ENCODE results near the gene SH3GLB2. TPM values are rescaled to one million over a fixed set of nuclear protein-coding genes. Genes with fewer than 3 reads are reported as not detected.

The SH3GLB2 gene
- polyA plus RNA-seq (ENCODE audit: insufficient read length in 4 of 4): 100 to 1,000 TPM in 3 of 4 donors, 10 to 100 TPM in 1; 72.1 to 201 (median 105) TPM

DNA sequence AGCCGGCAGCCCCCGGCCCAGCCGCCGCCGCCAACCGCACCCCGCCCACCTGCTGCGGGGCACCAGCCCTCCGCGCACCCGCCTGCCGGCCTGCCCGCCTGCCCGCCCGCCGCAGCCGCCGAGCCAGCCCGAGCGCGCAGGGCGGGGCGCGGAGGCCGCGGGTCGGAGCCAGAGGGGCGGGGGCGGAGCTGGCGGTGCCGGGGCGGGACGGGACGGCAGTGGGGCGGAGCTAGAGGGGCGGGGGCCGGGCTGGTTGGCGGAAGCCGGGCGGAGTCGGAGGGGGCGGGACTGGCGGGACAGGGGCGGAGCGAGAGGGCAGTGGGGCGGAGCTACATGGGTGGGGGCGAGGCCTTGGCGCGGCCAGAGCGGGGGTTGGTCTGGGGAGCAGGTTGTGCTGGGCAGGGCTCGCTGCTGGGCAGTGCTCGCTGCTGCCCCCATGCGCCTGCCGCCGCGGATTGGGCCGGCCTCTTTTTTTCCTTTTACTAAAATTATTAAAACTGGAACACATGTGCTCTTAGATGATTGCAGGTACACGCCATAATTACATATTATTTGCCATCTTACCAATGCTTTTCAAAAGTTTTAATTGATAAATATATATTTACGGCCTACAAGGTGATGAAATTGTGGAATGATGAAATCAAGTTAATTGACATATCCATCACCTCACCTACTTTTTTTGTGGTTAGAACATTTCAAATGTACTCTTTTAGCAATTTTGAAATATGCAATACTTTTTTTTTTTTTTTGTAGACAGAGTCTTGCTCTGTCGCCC lies at the start of gene SH3GLB2:
TSS of gene SH3GLB2 (minus strand) at position 140 of the 775 bp plus-strand sequence. CDS start 177 bp downstream, outside the sequence.
- peak; percentile 76 to 86 (median 83) for DNase-seq (ENCODE audit: low read depth in 4 of 4, low spot score in 3 of 4)

DNA sequence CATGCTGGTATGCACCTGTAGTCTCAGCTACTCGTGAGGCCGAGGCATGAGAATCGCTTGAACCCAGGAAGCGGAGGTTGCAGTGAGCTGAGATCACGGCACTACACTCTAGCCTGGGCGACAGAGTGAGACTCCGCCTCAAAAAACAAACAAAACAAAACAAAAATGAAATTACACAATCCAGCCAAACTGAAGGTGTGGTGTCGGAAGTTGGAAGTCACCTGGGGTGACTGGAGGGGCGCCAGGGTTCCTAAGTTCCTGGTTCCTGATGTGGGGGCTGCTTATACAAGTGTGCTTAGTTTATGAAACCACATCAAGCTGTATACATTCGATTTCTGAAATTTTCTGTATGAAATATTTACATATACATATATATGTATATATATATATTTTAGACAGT lies 49.1 kb upstream of the SH3GLB2 start:
- no peak for DNase-seq (ENCODE audit: low read depth in 4 of 4, low spot score in 3 of 4)

GRCh38 chr9:129076640-129077037 lies 48.5 kb upstream of the SH3GLB2 start:
- no peak for DNase-seq (ENCODE audit: low read depth in 4 of 4, low spot score in 3 of 4)

- no peak for DNase-seq (ENCODE audit: low read depth in 4 of 4, low spot score in 3 of 4)
Observed at GRCh38 chr9:129075996-129076639, 48.0 kb upstream of the SH3GLB2 start.

GRCh38 chr9:129074106-129074505 lies 46.0 kb upstream of the SH3GLB2 start:
- DNase-seq (ENCODE audit: low read depth in 4 of 4, low spot score in 3 of 4): no peak

- no peak for DNase-seq (ENCODE audit: low read depth in 4 of 4, low spot score in 3 of 4)
Observed at GRCh38 chr9:129073404-129073803, 45.3 kb upstream of the SH3GLB2 start.

DNA sequence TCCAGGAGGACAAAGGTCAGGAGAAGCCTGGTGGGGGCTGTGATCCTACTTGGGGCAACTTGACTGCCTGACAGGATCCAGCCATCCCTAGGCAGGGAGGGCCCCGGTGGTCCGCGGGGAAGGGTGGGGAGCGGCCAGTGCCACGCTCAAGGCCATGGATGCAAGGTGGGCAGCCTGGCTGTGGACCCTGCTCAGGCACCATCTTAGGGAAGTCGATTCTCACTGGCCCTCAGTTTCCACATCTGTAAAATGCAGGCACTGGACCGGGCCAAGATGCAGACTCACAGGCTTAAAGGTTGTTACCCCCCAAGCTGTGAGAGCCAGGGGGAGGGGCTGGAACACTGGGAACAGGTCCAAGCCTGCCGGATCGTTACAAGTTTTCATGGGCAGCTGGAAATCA lies 44.0 kb upstream of the SH3GLB2 start:
- no peak for DNase-seq (ENCODE audit: low read depth in 4 of 4, low spot score in 3 of 4)

DNA sequence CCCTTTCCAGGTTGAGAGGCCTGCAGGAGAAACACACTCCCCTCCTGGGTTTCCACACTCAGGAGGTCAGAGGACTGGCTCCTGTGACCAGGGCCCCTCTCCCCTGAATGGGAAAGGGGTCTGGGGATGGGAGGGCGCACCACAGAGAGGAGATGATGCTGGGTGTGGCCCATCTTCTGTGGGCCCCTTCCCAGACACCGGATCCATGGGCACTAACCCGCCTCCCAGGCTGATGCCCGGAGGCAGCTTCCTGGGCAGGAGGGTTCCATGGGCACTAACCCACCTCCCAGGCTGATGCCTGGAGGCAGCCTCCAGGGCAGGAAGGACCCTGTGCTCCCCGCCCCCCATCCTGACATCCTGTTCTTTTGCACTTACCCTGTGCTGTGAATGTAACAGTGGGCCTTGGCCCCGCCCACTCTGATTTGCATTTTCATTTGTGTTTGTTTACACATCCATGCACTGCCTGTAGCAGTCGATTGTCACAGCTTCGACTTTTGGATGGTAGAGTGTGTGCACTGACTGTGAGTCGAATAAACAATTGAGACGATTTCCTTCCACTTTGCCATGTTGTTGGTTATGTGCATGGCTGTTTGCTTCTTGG lies 43.5 kb upstream of the SH3GLB2 start:
- no peak for DNase-seq (ENCODE audit: low read depth in 4 of 4, low spot score in 3 of 4)

DNA sequence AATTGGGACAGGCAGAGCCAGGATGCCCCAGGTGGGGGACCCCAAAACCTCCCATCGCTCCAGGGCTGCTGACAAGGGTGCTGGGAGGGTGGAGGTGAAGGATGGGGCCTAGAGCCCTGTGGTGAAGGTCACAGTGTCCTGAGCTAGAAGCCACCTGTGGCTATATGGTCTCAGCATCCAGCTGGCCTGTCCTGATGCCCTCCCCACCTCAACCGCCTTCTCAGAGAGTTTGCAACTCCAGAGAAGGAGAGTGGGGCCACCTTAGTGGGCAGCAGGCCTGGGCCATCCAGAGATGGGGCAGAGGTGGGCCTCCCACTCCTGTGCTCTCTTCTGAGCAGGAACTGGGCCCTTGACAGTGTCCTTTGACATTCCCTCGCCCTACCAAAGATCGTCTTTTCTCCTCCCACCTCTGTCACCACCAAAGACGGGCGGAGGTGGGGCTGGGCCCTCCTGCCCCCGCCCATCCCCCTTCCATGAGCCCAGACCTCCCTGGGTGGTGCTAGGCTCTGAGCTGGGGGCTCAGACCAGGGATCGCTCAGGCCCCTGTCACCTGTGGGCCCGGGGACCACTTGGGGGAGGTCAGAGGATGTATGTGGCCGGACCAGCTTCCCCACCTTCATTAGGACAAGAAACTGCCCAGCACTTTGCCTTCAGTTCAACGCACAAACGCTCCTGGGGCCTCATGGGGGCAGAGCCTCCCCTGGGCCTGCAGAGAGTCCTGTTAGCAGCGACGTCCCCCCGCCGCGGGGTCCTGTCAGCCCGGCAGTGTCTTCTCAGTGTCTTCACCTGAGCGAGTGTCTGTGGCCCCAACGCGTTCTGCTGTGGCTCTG lies 42.8 kb upstream of the SH3GLB2 start:
- no peak for DNase-seq (ENCODE audit: low read depth in 4 of 4, low spot score in 3 of 4)

GRCh38 chr9:129069862-129070641 lies 41.9 kb upstream of the SH3GLB2 start:
- no peak for DNase-seq (ENCODE audit: low read depth in 4 of 4, low spot score in 3 of 4)

GRCh38 chr9:129068990-129069861 lies 41.1 kb upstream of the SH3GLB2 start:
- no peak for DNase-seq (ENCODE audit: low read depth in 4 of 4, low spot score in 3 of 4)

DNA sequence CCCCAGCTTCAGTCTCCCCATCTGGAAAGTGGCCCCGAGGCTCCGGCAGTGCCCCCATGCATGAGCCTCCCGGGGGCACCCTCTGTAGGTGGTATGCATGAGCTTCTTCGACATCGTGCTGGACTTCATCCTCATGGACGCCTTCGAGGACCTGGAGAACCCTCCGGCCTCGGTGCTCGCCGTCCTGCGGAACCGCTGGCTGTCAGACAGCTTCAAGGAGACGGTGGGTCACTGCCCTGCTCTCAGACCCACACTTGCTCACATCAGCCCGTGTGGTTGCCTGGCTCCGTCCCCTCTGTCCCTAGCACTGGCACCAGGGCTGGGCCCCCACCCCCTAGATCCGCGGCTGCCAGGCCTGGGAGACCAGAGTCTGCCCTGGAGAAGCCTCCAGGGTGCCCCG lies 40.0 kb upstream of the SH3GLB2 start:
- DNase-seq (ENCODE audit: low read depth in 4 of 4, low spot score in 3 of 4): no peak

- DNase-seq (ENCODE audit: low read depth in 4 of 4, low spot score in 3 of 4): no peak
Observed at GRCh38 chr9:129064499-129064908, 36.4 kb upstream of the SH3GLB2 start.

DNA sequence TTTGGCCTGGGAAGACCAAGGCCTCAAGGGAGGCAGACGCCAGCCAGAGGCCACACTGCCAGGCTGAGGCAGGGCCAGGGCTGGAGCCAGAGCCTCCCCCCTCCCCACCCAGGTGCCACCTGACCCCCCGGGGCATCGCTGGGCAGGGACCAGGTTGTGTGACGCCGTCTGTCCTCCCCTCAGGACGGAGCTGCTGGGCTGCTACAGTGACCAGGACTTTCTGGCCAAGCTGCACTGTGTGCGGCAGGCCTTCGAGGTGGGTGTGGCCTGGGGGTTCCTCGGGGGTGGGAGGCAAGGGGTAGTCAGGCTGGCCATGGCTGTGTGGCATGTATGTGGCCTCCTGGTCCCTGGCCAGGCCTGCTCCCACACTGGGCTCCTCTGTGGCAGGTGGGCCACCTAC lies 34.9 kb upstream of the SH3GLB2 start:
- no peak for DNase-seq (ENCODE audit: low read depth in 4 of 4, low spot score in 3 of 4)

DNA sequence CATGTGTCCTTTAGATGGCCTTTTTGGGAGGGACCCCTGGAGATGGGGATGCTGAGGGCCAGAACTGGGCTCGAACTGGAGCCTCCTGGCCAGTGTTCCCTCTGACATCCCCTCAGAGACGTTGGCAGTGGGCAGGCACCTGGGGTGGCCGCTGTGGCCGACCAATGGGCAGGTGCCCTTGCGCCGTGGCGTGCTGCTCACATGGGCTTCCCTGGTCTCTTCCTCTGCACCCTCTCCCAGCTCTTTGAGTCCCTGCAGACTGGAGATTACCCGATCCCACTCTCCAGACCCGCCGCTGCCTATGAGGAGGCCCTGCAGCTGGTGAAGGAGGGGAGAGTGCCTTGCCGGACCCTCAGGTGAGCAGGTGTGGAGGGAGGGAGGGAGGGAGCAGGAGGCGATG lies 32.9 kb upstream of the SH3GLB2 start:
- DNase-seq (ENCODE audit: low read depth in 4 of 4, low spot score in 3 of 4): no peak

DNA sequence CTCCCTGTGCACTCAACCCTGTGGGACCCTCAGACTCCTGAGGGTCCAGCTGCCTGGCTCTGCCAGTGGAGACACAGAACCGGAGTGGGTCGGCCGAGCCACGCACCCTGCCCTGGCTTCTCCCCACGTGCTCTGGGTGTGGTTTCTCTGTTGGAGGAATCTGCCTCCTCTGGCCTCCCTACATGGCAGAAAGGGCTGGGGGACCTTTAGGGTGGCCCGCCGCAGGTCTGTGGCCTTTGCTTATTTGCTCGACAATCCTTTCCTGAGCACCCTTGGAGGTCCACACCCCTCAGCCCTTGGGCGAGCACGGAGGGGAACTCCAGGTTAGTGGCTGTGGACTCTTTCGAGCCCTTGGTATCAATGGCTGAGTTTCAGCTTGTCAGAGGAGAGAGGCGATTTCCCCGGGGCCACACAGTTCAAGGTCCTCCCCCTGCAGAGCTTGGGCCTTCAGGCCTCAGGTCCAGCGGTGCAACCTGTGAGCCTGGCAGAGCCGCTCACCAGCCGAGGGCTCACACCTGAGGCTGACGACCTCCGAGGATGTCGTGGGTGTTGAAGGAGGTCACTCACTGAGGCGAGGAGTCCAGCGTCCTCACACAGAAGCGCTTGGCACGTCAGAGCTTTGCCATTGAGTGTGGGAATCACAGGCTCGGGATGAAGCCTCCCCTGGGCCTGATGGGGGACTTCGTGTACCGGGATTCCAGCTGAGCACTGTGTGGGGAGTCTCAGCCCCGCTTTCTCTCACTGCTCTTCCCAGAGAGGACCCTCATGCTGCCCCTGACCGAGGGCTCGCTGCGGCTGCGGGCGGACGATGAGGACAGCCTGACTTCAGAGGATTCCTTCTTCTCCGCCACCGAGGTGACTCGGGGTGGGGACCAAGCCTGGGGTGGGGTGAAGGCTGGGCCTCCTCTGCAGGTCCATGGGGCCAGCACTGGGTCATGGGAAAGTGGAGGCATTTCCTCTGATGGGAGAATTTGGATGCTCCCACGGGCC lies 32.0 kb upstream of the SH3GLB2 start:
- no peak for DNase-seq (ENCODE audit: low read depth in 4 of 4, low spot score in 3 of 4)

- DNase-seq (ENCODE audit: low read depth in 4 of 4, low spot score in 3 of 4): no peak
Observed at GRCh38 chr9:129058965-129059795, 31.0 kb upstream of the SH3GLB2 start.

Data from left renal pelvis (tissue), 4 donors.